HEK293 (cell line): ENCODE measurements around the gene IGSF9.
A peak's percentile ranks its signal among the peaks of the same experiment; 100 is the strongest.

ENCODE experiments used
- HOXC10 ChIP-seq: sonication (generic); formaldehyde crosslinking; IDR thresholded peaks from 2 replicates; pipeline ENCODE4 v1.8.1; 2023; ENCODE audit warnings: mild to moderate bottlenecking, missing genetic modification reagents
- KLF8 ChIP-seq: fragments of 450-650 bp; formaldehyde crosslinking; IDR thresholded peaks from 2 replicates; pipeline ENCODE4 v1.5.1; 2016; ENCODE audit warnings: missing biosample characterization, missing genetic modification characterization
- OSR2 ChIP-seq: fragments of 450-650 bp; formaldehyde crosslinking; IDR thresholded peaks from 2 replicates; pipeline ENCODE4 v1.5.1; 2016; ENCODE audit warnings: missing biosample characterization, missing genetic modification characterization
- PBX3 ChIP-seq: sonication (generic); formaldehyde crosslinking; IDR thresholded peaks from 2 replicates; pipeline ENCODE4 v1.8.1; 2022; ENCODE audit warnings: mild to moderate bottlenecking, moderate library complexity, missing genetic modification reagents
- TCF7L2 ChIP-seq: IDR thresholded peaks from 2 replicates; pipeline ENCODE4 v1.6.1; 2011; ENCODE audit warnings: low read depth, mild to moderate bottlenecking, inconsistent platforms, low read length, moderate library complexity, borderline replicate concordance
- TRIM28 ChIP-seq: IDR thresholded peaks from 2 replicates; pipeline ENCODE4 v1.6.1; 2011; ENCODE audit warnings: low read length, control low read depth, borderline replicate concordance
- YY2 ChIP-seq: fragments of 450-650 bp; formaldehyde crosslinking; IDR thresholded peaks from 2 replicates; pipeline ENCODE4 v1.5.1; 2016; ENCODE audit warnings: missing biosample characterization, missing genetic modification characterization
- ZBTB17 ChIP-seq: fragments of 450-650 bp; formaldehyde crosslinking; IDR thresholded peaks from 2 replicates; pipeline ENCODE4 v1.5.1; 2016; ENCODE audit warnings: missing biosample characterization, missing genetic modification characterization
- ZBTB48 ChIP-seq: fragments of 450-650 bp; formaldehyde crosslinking; IDR thresholded peaks from 2 replicates; pipeline ENCODE4 v1.5.1; 2016; ENCODE audit warnings: missing biosample characterization, missing genetic modification characterization
- ZFHX2 ChIP-seq: fragments of 450-650 bp; formaldehyde crosslinking; conservative IDR thresholded peaks from 2 replicates; pipeline ENCODE4 v1.5.1; 2016; ENCODE audit warnings: missing biosample characterization, missing genetic modification characterization
- ZNF114 ChIP-seq: fragments of 450-650 bp; formaldehyde crosslinking; IDR thresholded peaks from 2 replicates; pipeline ENCODE4 v1.5.0; 2017; ENCODE audit warnings: missing biosample characterization, missing genetic modification characterization
- ZNF19 ChIP-seq: fragments of 450-650 bp; formaldehyde crosslinking; IDR thresholded peaks from 2 replicates; pipeline ENCODE4; 2016; ENCODE audit warnings: missing biosample characterization, missing genetic modification characterization, low read depth
- ZNF202 ChIP-seq: fragments of 450-650 bp; formaldehyde crosslinking; IDR thresholded peaks from 2 replicates; pipeline ENCODE4 v1.5.1; 2016; ENCODE audit warnings: missing biosample characterization, missing genetic modification characterization, borderline replicate concordance
- ZNF274 ChIP-seq, 2 experiments: fragments of 200-500 bp in 1 of 2; fragments of 450-650 bp in 1 of 2; sonication (Bioruptor generic) in 1 of 2; formaldehyde crosslinking in 1 of 2; IDR thresholded peaks; 2 replicates each; pipeline versions ENCODE4 v1.5.1 to v1.6.1; 2014 to 2016; ENCODE audit warnings: borderline replicate concordance in 1 of 2, inconsistent platforms in 1 of 2, low read length in 1 of 2, missing biosample characterization in 1 of 2, missing genetic modification characterization in 1 of 2
- ZNF292 ChIP-seq: fragments of 450-650 bp; formaldehyde crosslinking; IDR thresholded peaks from 2 replicates; pipeline ENCODE4 v1.5.1; 2016; ENCODE audit warnings: low read depth, missing biosample characterization, missing genetic modification characterization, borderline replicate concordance
- ZNF302 ChIP-seq: fragments of 450-650 bp; formaldehyde crosslinking; IDR thresholded peaks from 2 replicates; pipeline ENCODE4 v1.5.1; 2016; ENCODE audit warnings: missing biosample characterization, missing genetic modification characterization, low read depth
- ZNF354C ChIP-seq: fragments of 450-650 bp; formaldehyde crosslinking; IDR thresholded peaks from 2 replicates; pipeline ENCODE4 v1.5.1; 2016; ENCODE audit warnings: missing biosample characterization, missing genetic modification characterization, low read depth, borderline replicate concordance
- ZNF37A ChIP-seq: fragments of 450-650 bp; IDR thresholded peaks from 2 replicates; pipeline ENCODE4 v1.5.1; 2018; ENCODE audit warnings: missing biosample characterization, missing genetic modification characterization
- ZNF394 ChIP-seq: fragments of 450-650 bp; formaldehyde crosslinking; IDR thresholded peaks from 2 replicates; pipeline ENCODE4 v1.5.1; 2016; ENCODE audit warnings: missing biosample characterization, missing genetic modification characterization, mild to moderate bottlenecking, moderate library complexity, borderline replicate concordance
- ZNF48 ChIP-seq: fragments of 450-650 bp; formaldehyde crosslinking; IDR thresholded peaks from 2 replicates; pipeline ENCODE4 v1.5.1; 2016; ENCODE audit warnings: missing biosample characterization, missing genetic modification characterization
- ZNF560 ChIP-seq: fragments of 450-650 bp; formaldehyde crosslinking; IDR thresholded peaks from 2 replicates; pipeline ENCODE4 v1.5.1; 2017; ENCODE audit warnings: missing biosample characterization, missing genetic modification characterization, borderline replicate concordance
- ZNF561 ChIP-seq: fragments of 450-650 bp; IDR thresholded peaks from 2 replicates; pipeline ENCODE4 v1.5.1; 2018; ENCODE audit warnings: missing biosample characterization, missing genetic modification characterization, borderline replicate concordance
- ZNF610 ChIP-seq: fragments of 450-650 bp; formaldehyde crosslinking; IDR thresholded peaks from 2 replicates; pipeline ENCODE4 v1.5.1; 2016; ENCODE audit warnings: missing biosample characterization, missing genetic modification characterization, borderline replicate concordance
- ZNF629 ChIP-seq: fragments of 450-650 bp; formaldehyde crosslinking; IDR thresholded peaks from 2 replicates; pipeline ENCODE4 v1.5.1; 2017; ENCODE audit warnings: missing biosample characterization, missing genetic modification characterization
- ZNF776 ChIP-seq: fragments of 450-650 bp; formaldehyde crosslinking; IDR thresholded peaks from 2 replicates; pipeline ENCODE4 v1.5.0; 2017; ENCODE audit warnings: missing biosample characterization, missing genetic modification characterization, borderline replicate concordance
- ZNF791 ChIP-seq: fragments of 450-650 bp; formaldehyde crosslinking; IDR thresholded peaks from 2 replicates; pipeline ENCODE4 v1.5.1; 2016; ENCODE audit warnings: missing biosample characterization, missing genetic modification characterization
- ZNF792 ChIP-seq: fragments of 450-650 bp; formaldehyde crosslinking; IDR thresholded peaks from 2 replicates; pipeline ENCODE4 v1.5.1; 2016; ENCODE audit warnings: missing biosample characterization, missing genetic modification characterization
- ZNF837 ChIP-seq: fragments of 450-650 bp; formaldehyde crosslinking; IDR thresholded peaks from 2 replicates; pipeline ENCODE4 v1.5.1; 2016; ENCODE audit warnings: missing biosample characterization, missing genetic modification characterization
- ZXDB ChIP-seq: fragments of 450-650 bp; formaldehyde crosslinking; IDR thresholded peaks from 2 replicates; pipeline ENCODE4 v1.5.1; 2016; ENCODE audit warnings: missing biosample characterization, missing genetic modification characterization

Gene IGSF9

GRCh38 chr1:159924791-159925718, 20.4 kb downstream of the IGSF9 start, which contains the start of gene TAGLN2 (continued):
- TF ChIP-seq ZNF791 (tag by site-specific recombination) (no peak), ZNF561 (tag by site-specific recombination) (no peak), ZBTB48 (peak; percentile 51; the same call in 1 of the 2 replicates), ZNF292 (tag by site-specific recombination) (no peak), TCF7L2 (peak; percentile 89; the same call in 1 of the 2 replicates), HOXC10 (CRISPR knock-in tag) (peak; percentile 59; the same call in 1 of the 2 replicates), ZNF48 (no peak), YY2 (tag by site-specific recombination) (no peak), ZNF274 (IDR thresholded peaks at IDR 0.05; ENCODE audit: low read length) (no peak), ZNF274 (tag by site-specific recombination; IDR thresholded peaks at IDR 0.05; ENCODE audit: borderline replicate concordance) (no peak), ZNF776 (tag by site-specific recombination) (no peak), ZNF19 (tag by site-specific recombination) (no peak), ZBTB17 (tag by site-specific recombination) (no peak), ZNF114 (tag by site-specific recombination) (no peak), ZXDB (tag by site-specific recombination) (peak; percentile 96), OSR2 (tag by site-specific recombination) (no peak), ZNF837 (0 out of 2 replicates have a peak, but pooled peaks have one; percentile 48), ZNF560 (no peak), ZNF394 (no peak; the same call in 1 of the 2 replicates), KLF8 (tag by site-specific recombination) (peak; percentile 80), ZNF610 (tag by site-specific recombination) (peak; percentile 87), ZNF202 (no peak), PBX3 (CRISPR knock-in tag) (no peak), TRIM28 (peak; percentile 88), ZFHX2 (tag by site-specific recombination) (0 out of 2 replicates have a peak, but pooled peaks have one; percentile 5), ZNF629 (tag by site-specific recombination) (peak; percentile 70), ZNF302 (tag by site-specific recombination) (no peak), ZNF37A (tag by site-specific recombination) (no peak), ZNF792 (tag by site-specific recombination) (no peak), ZNF354C (tag by site-specific recombination) (no peak)
